Heart left ventricle (tissue), 13 donors: Measurements from ENCODE around the gene ATXN7.

ENCODE experiments used
- POLR2A ChIP-seq, 2 donors: fragments of 450-650 bp; IDR thresholded peaks; one replicate each; pipeline ENCODE4 v1.6.1; 2017; ENCODE audit warnings: antibody characterized with exemption in 2 of 2, mild to moderate bottlenecking in 2 of 2, moderate library complexity in 2 of 2
- TF ChIP-seq, protein P1 (sequence below), 12 donors: fragments of 200-600 bp; sonication (generic) in 4 of 12; IDR thresholded peaks; one replicate each; pipeline versions ENCODE4 v1.5.0 to v1.8.0; 2018 to 2022; ENCODE audit warnings: antibody characterized with exemption in 12 of 12, mild to moderate bottlenecking in 5 of 12
- donor health status: ischemic (EF 13 %, LVEDD 7.1; RV severe dilation, severe dysfunction).
- donor health status: DM: no; HTN: yes; CAD: no.
- donor health status: DM: no; HTN: no; CAD: no.
- donor health status: ischemic (EF 25% LVEDD 6.9; RV normal size, moderate dysfunction).
- donor health status: ischemic (EF 25% LVEDD 5.7; RV mildly dilated, moderate dysfunction).
- donor health status: ischemic (EF 35%, LVEDD 5.7; RV mildly dilated, moderate dysfunction).
- donor health status: nonischemic (EF 11% LVEDD 7.7; RV severe dilation, severe dysfunction).
- donor health status: DM: yes; HTN: yes; CAD: no.
- donor health status: PGD.
- donor health status: ischemic (EF 29% LVEDD 5.4; RV normal size, mild dysfunction).
- donor health status: nonischemic (EF 23%, LVEDD 6.1; RV moderate dilation, normal function).

DNA sequence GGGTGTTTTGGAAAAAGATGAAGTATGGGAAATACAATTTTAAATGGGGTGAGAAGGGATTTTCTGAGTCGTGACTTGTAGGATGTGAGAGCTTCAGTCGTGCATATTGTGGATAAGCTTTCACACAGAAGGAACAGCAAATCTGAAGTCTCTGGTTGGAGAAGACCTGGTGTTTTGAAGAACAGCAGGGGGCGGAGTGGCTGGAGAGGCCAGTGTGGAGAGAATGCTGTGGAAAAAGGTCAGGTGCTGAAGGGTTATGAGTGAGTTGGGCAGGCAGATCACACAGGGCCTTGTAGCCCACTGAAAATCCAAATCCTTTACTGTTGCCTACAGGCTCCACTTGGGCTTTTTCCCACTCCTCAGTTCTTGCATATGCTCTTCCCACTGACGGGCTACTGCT, 62.6 kb downstream of the ATXN7 start:
- TF ChIP-seq POLR2A (IDR thresholded peaks at IDR 0.05): no peak
- TF ChIP-seq, protein P1, sequence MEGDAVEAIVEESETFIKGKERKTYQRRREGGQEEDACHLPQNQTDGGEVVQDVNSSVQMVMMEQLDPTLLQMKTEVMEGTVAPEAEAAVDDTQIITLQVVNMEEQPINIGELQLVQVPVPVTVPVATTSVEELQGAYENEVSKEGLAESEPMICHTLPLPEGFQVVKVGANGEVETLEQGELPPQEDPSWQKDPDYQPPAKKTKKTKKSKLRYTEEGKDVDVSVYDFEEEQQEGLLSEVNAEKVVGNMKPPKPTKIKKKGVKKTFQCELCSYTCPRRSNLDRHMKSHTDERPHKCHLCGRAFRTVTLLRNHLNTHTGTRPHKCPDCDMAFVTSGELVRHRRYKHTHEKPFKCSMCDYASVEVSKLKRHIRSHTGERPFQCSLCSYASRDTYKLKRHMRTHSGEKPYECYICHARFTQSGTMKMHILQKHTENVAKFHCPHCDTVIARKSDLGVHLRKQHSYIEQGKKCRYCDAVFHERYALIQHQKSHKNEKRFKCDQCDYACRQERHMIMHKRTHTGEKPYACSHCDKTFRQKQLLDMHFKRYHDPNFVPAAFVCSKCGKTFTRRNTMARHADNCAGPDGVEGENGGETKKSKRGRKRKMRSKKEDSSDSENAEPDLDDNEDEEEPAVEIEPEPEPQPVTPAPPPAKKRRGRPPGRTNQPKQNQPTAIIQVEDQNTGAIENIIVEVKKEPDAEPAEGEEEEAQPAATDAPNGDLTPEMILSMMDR (IDR thresholded peaks at IDR 0.05): no peak
